HG02759 (cell line): ENCODE measurements around the gene CRTAP.
"Not testable (repeated sequence)": the region's sequence is repeated elsewhere in the genome, so short reads cannot be mapped to it uniquely, and the experiment has no call there.

Experiments
- ATAC-seq: cut with Tn5 transposase; IDR thresholded peaks from one replicate; pipeline ENCODE4 v1.9.1; 2021; ENCODE audit warnings: mild to moderate bottlenecking, moderate library complexity; ENCODE audit not compliant: unreplicated experiment

CRTAP gene

DNA sequence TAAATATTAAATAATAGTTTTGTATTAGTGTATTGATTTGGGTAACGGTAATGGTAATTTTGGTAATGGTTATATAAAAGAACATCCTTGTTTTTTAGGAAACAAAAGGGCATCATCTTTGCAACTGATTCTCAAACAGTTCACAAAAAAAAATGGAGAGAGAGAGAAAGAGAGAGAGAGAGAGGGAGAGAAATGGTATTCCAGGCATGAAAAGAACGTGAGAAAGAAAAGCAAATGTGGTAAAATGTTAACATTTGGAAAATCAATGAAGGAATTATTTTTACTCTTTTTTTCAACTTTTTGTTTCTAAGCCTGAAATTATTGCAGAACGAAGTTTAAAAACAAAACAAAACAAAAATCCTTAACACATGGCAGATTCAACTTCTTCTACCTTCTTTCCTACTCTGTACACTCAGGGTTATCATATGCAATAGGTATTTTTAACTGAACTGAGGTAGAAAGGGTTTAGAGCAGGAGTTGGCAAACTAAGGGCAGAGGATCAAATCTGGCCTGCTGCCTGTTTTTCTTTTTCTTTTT is 14.6 kb upstream of the CRTAP start:
- no peak for ATAC-seq

DNA sequence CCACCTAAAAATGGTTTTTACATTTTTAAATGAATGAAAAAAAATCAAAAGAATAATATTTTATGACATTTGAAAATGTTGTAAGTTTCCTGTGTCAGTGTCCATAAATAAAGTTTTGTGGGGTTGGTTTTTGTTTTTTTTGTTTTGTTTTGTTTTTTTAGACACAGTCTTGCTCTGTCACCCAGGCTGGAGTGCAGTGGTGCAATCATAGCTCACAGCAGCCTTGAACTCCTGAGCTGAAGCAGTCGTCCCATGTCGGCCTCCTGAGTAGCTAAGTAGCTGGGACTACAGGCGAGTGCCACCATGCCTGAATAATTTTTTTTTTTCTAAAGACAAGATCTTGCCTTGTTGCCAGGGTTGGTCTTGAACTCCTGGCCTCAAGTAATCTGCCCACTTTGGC is 14.1 kb upstream of the CRTAP start:
- ATAC-seq: no peak

DNA sequence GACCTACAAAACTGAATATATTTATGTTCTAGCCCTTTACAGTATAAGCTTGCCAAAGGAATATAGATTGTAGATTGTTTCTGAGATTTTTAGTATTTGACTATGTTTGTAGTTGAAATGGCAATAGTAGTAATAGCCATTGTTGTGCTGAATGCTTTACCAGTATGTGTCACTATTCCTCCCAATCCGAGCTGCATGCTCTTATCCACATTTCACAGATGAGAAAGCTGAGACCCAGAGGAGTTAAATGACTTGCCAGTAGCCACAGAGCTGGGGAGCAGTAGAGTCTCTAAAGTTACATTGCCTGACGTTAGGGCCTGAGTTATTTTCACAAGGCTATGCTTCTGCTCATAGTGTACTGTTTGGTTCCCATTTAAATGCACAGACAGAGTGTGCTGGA is 13.6 kb upstream of the CRTAP start:
- ATAC-seq: no peak

DNA sequence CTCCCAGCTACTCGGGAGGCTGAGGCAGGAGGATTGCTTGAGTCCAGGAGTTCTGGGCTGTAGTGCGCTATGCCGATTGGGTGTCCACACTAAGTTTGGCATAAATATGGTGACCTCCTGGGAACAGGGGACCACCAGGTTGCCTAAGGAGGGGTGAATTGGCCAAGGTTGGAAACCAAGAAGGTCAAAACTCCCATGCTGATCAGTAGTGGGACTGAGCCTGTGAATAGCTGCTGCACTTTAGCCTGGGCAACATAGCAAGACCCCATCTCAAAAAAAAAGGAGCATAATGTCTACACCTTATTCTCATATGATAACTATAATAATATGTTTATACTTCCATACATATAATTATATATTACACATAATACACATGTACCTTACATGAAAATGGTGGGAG is 10.8 kb upstream of the CRTAP start:
- ATAC-seq: no peak

DNA sequence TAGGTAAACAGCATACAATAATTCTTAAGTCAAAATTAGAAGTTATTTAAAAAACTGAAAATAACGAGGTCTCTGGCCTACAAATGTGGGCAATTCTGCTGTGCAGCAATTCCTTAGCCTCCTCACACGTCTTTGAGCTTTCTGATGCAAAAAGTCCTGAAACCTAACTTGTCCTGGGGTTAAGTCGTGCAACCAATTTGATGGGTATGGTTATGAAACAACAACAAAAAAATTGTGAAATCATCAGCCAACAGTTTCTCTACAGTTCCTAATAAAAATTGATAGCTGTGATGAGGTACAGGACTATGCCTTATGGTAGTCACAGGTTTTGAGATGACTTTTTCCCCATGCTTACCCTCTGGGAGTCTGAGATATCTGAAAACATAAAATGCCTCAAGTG is 10.3 kb upstream of the CRTAP start:
- ATAC-seq: no peak

DNA sequence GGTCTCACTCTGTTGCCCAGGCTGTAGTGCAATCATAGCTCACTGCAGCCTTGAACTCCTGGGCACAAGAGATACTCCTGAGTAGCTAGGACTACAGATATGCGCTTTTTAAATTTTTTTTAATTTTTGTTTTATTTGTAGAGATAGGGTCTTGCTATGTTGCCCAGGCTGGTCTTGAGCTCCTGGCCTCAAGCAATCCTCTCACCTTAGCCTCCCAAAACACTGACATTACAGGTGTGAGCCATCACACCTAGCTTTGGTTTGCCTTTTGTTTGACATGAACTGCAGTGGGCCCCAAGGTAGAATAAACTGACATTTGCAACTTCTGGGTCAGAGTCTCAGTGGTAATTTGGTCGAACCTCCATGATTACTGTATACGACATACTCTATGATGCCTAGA is 9.0 kb upstream of the CRTAP start:
- no peak for ATAC-seq

DNA sequence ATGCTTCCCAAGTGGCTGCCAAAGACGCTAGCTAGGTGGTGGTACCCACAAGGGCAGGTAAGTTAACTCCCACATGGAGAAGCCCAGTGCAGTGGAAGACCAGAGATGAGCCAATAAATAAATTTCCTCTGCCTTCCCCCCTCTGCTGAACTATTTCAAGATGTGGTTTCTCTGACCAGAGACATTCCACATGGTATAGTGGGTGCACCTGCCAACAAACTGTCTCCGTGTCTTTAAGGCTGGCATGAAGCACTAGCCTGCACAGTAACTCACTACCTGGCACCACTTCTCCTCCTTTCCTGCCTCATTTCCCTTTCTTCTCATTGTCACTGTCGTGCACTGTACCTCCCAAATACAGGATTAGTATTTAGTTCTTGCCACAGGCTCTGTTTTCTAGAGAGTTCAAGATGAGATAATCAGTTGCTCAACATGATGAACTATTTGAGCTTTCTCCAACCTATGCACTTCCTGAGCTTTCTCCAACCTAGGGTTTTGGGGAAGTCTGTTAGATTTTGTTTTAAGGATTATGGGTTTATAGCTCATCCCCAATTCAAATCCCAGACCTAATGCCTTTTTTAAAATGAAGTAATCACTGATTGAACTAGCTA is 8.4 kb upstream of the CRTAP start:
- ATAC-seq: no peak

DNA sequence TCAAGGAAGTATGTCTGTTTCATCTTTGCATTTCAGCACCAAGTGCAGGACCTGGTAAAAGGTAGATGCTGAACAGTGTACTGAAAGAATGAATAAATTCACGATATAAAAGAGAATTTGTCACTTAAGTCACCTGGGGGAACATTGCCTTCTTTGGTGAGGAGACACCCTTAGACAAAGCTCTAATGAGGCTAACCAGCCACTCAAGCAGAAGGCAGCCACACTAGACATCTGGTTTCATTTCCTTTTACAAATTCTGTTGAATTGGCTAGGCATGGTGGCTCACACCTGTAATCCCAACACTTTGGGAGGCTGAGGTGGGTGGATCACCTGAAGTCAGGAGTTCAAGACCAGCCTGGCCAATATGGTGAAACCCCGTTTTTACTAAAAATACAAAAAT is 7.0 kb upstream of the CRTAP start:
- ATAC-seq: not testable (repeated sequence)

DNA sequence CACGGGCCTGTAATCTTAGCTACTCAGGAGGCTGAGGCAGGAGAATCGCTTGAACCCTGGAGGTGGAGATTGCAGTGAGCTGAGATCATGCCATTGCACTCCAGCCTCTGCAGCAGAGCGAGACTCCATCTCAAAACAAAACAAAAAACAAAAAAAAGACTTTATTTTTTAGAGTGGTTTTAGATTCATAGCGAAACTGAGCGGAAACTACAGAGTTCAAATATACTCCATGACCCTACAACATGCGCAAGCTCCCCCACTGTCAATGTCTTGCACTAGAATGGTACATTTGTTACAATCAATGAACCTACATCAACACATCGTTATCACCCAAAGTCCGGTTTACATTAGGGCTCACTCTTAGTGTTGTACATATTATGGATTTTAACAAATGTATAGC is 2.2 kb upstream of the CRTAP start:
- ATAC-seq: peak; percentile 28

DNA sequence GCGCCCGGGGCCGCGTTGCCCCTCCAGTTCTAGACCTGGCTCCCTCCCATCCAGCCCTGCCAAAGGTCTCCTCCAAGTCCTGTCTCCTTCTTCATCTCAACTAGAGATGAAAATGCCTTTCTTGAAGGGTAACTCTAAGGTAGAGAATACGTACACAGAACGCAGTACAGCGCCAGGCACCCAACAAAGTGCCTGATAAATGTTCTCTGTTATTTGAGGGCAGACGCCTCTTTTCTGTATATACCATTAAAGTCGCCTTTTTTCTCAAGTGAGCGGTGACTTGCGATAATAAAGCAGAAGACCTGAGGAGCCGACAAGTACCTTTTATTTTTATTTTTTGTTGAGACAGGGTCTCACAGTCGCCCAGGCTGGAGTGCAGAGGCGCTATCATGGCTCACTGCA is 809 bp downstream of the CRTAP start:
- ATAC-seq: no peak

DNA sequence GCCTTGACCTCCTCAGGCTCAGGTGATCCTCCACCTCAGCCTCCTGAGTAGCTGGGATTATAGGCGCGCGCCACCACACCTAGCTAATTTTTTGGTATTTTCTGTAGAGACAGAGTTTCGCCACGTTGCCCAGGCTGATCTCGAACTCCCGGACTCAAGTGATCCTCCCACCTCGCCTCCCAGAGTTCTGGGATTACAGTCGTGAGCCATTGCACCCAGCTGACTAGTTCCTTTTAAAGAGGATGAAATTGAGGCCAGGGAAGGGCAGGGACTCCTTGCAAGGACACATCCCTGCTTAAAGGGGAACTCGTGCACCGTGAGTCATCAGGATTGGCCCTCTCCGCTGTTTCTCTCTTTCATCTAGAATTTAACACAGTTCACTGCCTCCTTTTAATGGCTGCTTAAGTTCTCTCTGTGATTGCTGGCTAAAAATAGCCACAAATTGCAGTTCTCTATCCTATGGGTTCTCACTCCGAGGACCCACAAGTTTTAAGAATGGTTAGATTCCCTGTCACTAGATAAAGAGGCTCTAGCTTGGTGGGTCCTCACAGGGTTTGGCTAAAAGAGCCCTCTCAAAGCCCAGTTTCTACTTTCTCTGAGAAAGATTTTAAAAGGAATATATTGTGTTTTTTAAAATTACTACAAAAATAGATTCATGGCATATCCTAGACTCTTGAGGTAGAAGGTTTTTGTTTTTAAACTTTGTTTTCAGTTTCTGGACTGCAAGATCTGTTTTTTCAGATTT is 1.4 kb downstream of the CRTAP start:
- no peak for ATAC-seq

DNA sequence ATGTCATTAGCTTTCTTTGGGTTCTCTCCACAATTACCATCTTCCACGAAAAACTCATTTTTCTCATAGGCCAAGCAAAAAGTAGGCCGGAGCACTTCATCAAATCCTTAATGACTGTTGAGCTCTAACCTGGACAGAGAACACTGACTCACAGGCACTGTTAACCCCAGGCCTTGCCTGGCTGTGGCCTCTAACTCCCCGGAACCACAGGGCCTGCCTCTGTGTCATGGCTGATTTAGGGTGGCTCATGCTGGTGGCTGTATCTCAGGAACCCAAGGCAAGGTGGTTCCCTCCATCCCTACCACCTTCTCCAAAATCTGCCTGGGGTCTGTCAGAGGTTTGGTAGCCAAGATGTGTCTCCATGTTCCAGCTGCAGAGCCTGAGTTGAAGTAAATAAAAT is 3.6 kb downstream of the CRTAP start:
- ATAC-seq: no peak

DNA sequence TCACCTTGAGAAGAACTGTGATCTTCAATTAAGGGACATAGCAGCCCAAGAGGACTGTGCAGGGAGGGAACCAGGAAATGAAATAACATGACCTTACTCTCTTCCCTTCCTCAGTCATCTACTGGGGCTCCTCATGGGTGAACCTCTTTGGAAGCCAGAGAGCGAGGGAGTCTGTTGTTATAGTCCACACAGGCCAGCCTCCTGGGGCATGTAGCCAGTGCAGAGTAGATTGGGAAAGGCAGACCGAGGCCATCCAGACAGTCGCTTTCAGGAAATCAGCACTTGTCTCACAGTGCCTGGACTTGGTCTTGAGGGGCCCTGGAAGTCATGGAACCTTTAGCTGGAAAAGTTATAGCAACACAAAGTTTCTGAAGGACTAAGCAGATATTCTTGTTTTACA is 6.1 kb downstream of the CRTAP start:
- ATAC-seq: no peak

DNA sequence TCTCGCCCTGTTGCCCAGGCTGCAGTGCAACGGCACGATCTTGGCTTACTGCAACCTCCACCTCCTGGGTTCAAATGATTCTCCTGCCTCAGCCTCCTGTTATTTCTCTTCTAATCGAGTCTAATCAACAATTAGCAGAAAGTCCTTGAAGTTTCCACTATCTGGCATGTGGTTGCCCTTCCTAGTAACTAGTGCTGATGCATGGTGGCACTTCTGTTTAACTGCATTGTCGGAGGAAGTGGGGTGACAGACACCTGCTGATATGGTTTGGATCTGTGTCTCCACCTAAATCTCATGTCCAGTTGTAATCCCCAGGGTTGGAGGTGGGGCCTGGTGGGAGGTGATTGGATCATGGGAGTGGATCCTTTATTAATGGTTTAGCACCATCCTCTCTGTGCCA is 9.2 kb downstream of the CRTAP start:
- ATAC-seq: no peak

DNA sequence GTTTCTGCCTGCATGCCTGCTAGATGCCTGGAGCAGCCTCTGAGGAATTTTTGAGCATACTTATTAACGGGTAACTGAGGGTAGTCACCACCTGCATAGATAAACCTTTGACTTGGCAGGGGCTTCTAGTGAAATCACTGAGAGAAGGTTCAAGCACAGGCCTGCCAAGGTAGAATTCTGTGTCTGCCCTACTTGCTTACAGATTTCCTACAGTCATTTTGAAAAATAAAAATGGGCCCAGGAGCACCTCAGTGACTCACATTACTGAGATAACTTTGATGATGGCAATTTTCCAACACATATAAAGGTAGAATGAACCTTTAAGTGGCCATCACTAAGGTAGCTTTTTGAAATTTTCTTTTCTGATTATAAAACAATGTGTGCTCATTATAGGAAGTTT is 10.8 kb downstream of the CRTAP start:
- ATAC-seq: no peak

DNA sequence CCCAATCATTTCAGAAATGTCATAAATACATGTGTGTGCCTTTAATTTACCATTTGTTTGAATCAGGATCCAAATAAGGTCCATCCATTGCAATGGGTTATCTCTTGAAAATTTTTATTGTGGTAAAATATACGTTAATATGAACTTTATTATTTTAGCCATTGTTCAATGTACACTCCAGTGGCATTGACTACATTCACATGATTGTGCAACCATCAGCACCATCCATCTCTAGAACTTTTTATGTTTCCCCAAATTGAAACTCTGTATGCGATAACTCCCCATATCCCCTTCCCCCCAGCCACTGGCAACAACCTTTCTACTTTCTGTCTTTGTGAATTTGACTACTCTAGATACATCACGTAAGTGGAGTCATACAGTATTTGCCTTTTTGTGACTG is 12.0 kb downstream of the CRTAP start:
- ATAC-seq: no peak

DNA sequence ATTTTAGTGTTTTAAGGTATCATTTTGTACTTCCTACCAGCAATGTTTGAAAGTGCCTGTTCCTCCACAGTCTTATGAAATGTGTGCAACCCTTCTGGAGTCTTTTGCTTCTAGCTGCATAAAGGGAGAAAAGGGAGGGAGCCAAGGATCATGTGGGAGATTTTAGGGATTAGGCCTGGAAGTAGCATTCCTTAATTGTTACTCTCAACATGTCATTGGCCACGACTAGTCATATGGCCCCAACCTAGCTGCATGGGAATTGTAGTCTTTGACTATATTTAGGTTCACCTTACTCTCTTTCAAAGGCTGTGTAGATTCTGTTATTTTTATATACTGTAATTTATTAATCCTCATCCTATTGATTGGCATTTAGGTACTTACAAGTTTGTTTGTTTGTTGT is 14.9 kb downstream of the CRTAP start:
- ATAC-seq: no peak

DNA sequence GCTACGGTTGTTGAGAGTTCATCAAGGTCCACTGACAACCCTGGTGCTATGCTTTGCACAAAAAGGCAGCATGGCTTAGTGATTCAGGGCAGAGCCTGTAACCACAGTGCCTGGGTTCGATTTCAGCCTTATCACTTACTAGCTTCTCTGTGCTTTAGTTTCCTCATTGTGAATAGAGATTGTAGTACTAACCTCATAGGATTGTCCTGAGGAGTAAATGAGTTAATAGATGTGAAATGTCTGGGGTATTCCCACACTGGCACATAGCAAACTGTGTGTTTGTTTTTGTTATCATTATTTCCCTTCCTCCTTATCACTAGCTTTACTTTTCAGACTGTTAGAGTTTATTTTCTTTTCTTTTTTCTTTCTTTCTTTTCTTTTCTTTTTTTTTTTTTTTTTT is 16.3 kb downstream of the CRTAP start:
- no peak for ATAC-seq

DNA sequence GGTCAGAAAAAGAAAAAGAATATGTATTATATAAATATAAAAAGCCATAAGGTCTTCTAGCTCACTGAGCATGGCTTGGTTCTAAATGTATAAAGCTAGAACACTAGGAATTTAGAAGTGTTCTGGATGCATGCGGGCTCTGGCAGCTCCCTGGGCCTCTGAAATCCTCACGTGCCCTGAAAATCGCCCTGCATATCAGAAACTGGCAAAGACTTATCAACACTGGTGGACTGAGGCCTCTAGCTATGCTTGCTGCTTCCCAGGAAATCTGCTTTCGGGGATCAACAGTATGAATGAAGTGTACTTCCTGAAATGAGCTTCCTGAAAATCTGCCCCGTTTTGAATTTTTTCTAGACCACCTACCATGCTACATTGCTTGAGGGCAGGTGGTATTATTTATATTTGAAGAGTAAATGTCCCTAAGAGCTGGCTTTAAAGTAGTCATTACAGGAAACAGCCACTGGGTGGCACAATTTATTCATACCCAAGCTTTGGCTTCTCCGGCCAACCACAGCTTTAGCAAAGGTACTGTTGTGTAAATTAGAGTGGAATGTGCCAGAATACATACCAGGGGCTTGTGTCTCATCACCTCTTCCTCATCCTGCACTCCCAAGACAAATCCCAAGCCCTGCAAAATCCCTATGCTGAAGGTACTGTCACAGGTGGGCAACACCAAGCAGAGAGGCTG is 17.7 kb downstream of the CRTAP start:
- ATAC-seq: peak; percentile 80

DNA sequence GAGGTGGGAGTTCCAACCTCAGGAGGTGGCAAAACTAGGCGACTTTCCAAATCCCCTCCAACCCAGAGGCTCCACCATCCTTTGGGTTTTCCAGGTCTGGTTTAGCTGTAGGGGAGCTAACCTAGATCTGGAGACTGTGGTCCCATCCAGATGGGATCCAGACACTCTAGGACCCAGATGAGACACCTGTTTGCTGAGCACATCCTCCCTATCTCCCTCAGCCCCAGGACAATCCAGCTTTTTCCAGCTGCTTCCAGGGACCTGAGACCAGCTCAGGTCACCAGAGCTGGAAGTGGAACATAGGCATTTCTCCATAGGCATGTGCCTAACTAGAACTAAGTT is 18.2 kb downstream of the CRTAP start:
- ATAC-seq: no peak

DNA sequence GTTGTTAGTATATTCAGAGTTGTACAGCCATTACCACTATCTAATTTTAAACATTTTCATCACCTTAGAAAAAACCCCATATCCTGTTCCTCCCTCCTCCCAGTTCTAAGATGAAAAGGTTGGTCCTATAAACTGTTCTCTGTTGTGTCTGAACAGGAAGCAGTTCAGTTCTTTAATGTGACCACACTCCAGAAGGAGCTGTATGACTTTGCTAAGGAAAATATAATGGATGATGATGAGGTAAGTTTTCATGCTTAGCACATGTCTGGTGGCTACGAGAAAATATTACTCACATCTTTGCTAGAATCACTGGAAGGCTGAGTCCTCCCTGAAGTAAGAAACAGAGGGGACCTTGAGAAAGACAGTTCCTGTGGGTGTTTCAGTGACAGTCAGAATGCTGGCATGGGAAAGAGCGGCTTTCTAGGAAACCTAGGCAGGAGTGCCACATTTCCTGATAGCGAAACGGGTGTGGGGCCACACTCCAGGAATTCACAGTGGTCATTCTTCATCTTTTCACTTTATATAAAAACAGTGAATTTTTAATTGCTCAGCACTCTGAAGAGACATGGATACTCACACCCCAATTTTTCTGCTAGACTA is 20.3 kb downstream of the CRTAP start:
- no peak for ATAC-seq

DNA sequence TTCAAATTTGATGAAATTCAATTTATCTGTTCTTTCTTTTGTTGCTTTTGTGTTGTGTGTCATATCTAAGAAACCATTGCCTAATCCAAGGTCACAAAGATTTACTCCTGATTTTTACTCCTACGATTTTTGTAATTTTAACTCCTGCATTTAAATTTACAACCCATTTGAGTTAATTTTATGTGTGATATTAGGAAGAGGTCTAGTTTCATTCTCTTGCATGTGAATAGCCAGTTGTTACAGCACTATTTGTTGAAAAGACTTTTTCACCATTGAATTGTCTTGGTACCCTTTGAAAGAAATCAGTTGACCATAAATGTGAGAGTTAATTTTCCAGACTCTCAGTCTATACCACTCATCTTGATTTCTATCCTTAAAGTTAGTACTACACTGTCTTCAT is 23.9 kb downstream of the CRTAP start:
- no peak for ATAC-seq
